Measurements from ENCODE around the gene CERT1. TPM values are rescaled to one million over a fixed set of nuclear protein-coding genes. Genes with fewer than 3 reads are reported as not detected.
"Not testable (repeated sequence)": the region's sequence is repeated elsewhere in the genome, so short reads cannot be mapped to it uniquely, and the experiment has no call there.

Gene CERT1
- total RNA-seq, 5 donors from 2014 or later (not counting 1 experiment from before 2014, with no cell fraction given) = 35.7 to 39.4 (median 38.0) TPM

- DNase-seq; H3K27me3 Mint-ChIP-seq; H3K36me3 ChIP-seq (ENCODE audit: control insufficient read depth in 2 of 2, extremely low read depth in 1 of 2, insufficient read depth in 1 of 2, low read length in 1 of 2); H3K4me1 ChIP-seq (ENCODE audit: control insufficient read depth in 1 of 2, extremely low read depth in 1 of 2, insufficient read depth in 2 of 2, low read length in 2 of 2); H3K4me3 Mint-ChIP-seq; H3K9me3 ChIP-seq; H3K27ac ChIP-seq (ENCODE audit: low read length); ATAC-seq (replicated peaks in 1 of 4); CTCF ChIA-PET; H3K4me3 ChIP-seq (ENCODE audit: control insufficient read depth in 1 of 2, extremely low read depth in 1 of 2, low read length in 1 of 2); H3K9me3 Mint-ChIP-seq; H3K27me3 ChIP-seq (replicated peaks in 1 of 2; ENCODE audit: control insufficient read depth in 2 of 2, extremely low read depth in 1 of 2, insufficient read depth in 2 of 2, low read length in 1 of 2); H3K27ac Mint-ChIP-seq: not testable (repeated sequence)
- POLR2A ChIA-PET = interaction anchor here in 1 of 2 donors (0.6 kb wide), 1 partner anchor 786 kb away, joined by 3 read pairs; no protein-coding TSS in a partner anchor
- WGBS (ENCODE audit: insufficient coverage) = 100% methylated on average over 1 of the region's 1 CpG
- peaks cover 24 to 32% (median 29%) of the 10 kb centered on the region in 3 donors for H3K4me1 Mint-ChIP-seq
- peaks cover 57% of the 10 kb centered on the region for H3K36me3 Mint-ChIP-seq
Measured at GRCh38 chr5:75498875-75499274, 12.6 kb downstream of the CERT1 start.

- Mint-ChIP-seq H3K4me3 (no peak overlapping the region), H3K27me3 (no peaks in the 10 kb centered on the region), H3K9me3 (no peaks in the 10 kb centered on the region), H3K4me1 (peaks cover 22 to 26% (median 26%) of the 10 kb centered on the region in 3 donors), H3K36me3 (peaks cover 59% of the 10 kb centered on the region), H3K27ac (no peak overlapping the region)
- peaks cover 0 to 10% of the 10 kb centered on the region in 2 donors for H3K36me3 ChIP-seq (ENCODE audit: control insufficient read depth in 2 of 2, extremely low read depth in 1 of 2, insufficient read depth in 1 of 2, low read length in 1 of 2)
- H3K4me3 ChIP-seq (ENCODE audit: control insufficient read depth in 1 of 2, extremely low read depth in 1 of 2, low read length in 1 of 2) = no peak overlapping the region
- H3K4me1 ChIP-seq (ENCODE audit: control insufficient read depth in 1 of 2, extremely low read depth in 1 of 2, insufficient read depth in 2 of 2, low read length in 2 of 2) = no peaks in the 10 kb centered on the region
- CTCF ChIA-PET = no interaction called here
- no peaks in the 10 kb centered on the region for H3K9me3 ChIP-seq
- ATAC-seq (replicated peaks in 1 of 4) (no peak), DNase-seq (no peak)
- POLR2A ChIA-PET = interaction anchor here in 1 of 2 donors (0.6 kb wide), 1 partner anchor 785 kb away, joined by 3 read pairs; no protein-coding TSS in a partner anchor
- 87% methylated on average over 4 of the region's 7 CpGs for WGBS (ENCODE audit: insufficient coverage)
- H3K27me3 ChIP-seq (replicated peaks in 1 of 2; ENCODE audit: control insufficient read depth in 2 of 2, extremely low read depth in 1 of 2, insufficient read depth in 2 of 2, low read length in 1 of 2) = no peaks in the 10 kb centered on the region
- H3K27ac ChIP-seq (ENCODE audit: low read length) = no peak overlapping the region
Measured at GRCh38 chr5:75498208-75498777, 13.1 kb downstream of the CERT1 start.

DNA sequence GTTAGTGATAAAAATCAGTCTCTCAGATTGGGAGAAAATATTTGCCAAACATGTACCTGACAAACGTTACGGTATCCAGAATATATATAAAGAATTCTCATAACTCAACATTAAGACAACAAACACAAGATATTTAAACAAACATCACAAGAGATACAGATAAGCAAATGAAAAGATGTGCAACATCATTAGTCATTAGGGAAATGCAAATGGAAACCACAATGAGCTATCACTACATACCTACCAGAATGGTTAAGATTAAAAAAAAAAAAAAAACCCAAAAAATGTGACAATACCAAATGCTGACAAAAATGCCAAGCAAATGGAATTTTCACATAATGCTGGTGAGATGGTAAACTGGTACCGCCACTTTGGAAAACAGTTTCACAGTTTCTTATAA lies 15.4 kb downstream of the CERT1 start:
- Mint-ChIP-seq H3K9me3 (no peaks in the 10 kb centered on the region), H3K4me1 (peaks cover 15 to 21% (median 15%) of the 10 kb centered on the region in 3 donors), H3K27ac (no peak overlapping the region), H3K36me3 (peaks cover 70% of the 10 kb centered on the region), H3K27me3 (no peaks in the 10 kb centered on the region), H3K4me3 (no peak overlapping the region)
- ChIA-PET CTCF (no interaction called here), POLR2A (interaction anchor here in 1 of 2 donors (0.6 kb wide), 1 partner anchor 14 kb away, joined by 4 read pairs; no protein-coding TSS in a partner anchor)
- ATAC-seq (replicated peaks in 1 of 4) = no peak
- WGBS (ENCODE audit: insufficient coverage) = no CpG with 5 or more reads among the region's 3 CpGs
- H3K36me3 ChIP-seq (ENCODE audit: control insufficient read depth in 2 of 2, extremely low read depth in 1 of 2, insufficient read depth in 1 of 2, low read length in 1 of 2) = peaks cover 0 to 10% of the 10 kb centered on the region in 2 donors
- DNase-seq = no peak
- no peaks in the 10 kb centered on the region for H3K4me1 ChIP-seq (ENCODE audit: control insufficient read depth in 1 of 2, extremely low read depth in 1 of 2, insufficient read depth in 2 of 2, low read length in 2 of 2)
- no peak overlapping the region for H3K4me3 ChIP-seq (ENCODE audit: control insufficient read depth in 1 of 2, extremely low read depth in 1 of 2, low read length in 1 of 2)
- H3K9me3 ChIP-seq = no peaks in the 10 kb centered on the region
- H3K27me3 ChIP-seq (replicated peaks in 1 of 2; ENCODE audit: control insufficient read depth in 2 of 2, extremely low read depth in 1 of 2, insufficient read depth in 2 of 2, low read length in 1 of 2) = no peaks in the 10 kb centered on the region
- no peak overlapping the region for H3K27ac ChIP-seq (ENCODE audit: low read length)

DNA sequence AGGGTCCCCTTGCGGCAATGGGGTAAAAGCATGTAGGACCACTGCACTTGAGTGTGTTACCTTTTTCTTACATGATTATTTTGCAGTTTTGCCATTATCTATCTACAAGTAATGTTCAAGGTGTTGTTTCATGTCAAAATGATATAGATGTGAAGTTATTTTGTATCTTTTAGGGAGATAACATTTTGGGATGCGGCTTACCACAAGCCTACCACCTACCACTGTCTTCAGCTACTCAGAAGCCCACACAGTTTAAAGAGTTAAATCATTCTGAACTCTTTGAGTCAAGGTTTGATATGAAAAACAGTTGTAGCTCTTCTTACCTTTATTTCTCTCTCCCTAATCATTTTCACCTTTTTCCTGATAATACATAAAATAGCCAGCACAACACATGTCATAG lies 19.8 kb downstream of the CERT1 start:
- ATAC-seq (replicated peaks in 1 of 4) = no peak
- H3K9me3 Mint-ChIP-seq = peaks cover 8 to 28% (median 16%) of the 10 kb centered on the region in 3 donors
- H3K27ac Mint-ChIP-seq = no peak overlapping the region

GRCh38 chr5:75489847-75490246 lies 21.6 kb downstream of the CERT1 start:
- H3K4me1 ChIP-seq (ENCODE audit: control insufficient read depth in 1 of 2, extremely low read depth in 1 of 2, insufficient read depth in 2 of 2, low read length in 2 of 2); H3K4me3 ChIP-seq (ENCODE audit: control insufficient read depth in 1 of 2, extremely low read depth in 1 of 2, low read length in 1 of 2); H3K36me3 ChIP-seq (ENCODE audit: control insufficient read depth in 2 of 2, extremely low read depth in 1 of 2, insufficient read depth in 1 of 2, low read length in 1 of 2); H3K27ac Mint-ChIP-seq; H3K27ac ChIP-seq (ENCODE audit: low read length); H3K9me3 ChIP-seq; H3K27me3 Mint-ChIP-seq; ATAC-seq (replicated peaks in 1 of 4); CTCF ChIA-PET; H3K27me3 ChIP-seq (replicated peaks in 1 of 2; ENCODE audit: control insufficient read depth in 2 of 2, extremely low read depth in 1 of 2, insufficient read depth in 2 of 2, low read length in 1 of 2); H3K4me3 Mint-ChIP-seq; DNase-seq: not testable (repeated sequence)
- peaks cover 15 to 44% (median 30%) of the 10 kb centered on the region in 3 donors for H3K9me3 Mint-ChIP-seq
- H3K4me1 Mint-ChIP-seq = peaks cover 20 to 38% (median 29%) of the 10 kb centered on the region in 3 donors
- peaks cover 78% of the 10 kb centered on the region for H3K36me3 Mint-ChIP-seq
- POLR2A ChIA-PET = interaction anchor here in 1 of 2 donors (0.8 kb wide), 1 partner anchor 979 kb away, joined by 3 read pairs; no protein-coding TSS in a partner anchor
- no CpG with 5 or more reads among the region's 6 CpGs for WGBS (ENCODE audit: insufficient coverage)

More for the DNA sequence above, 19.8 kb downstream of the CERT1 start:
- no CpG with 5 or more reads among the region's 2 CpGs for WGBS (ENCODE audit: insufficient coverage)
- CTCF ChIA-PET = no interaction called here
- H3K4me1 ChIP-seq (ENCODE audit: control insufficient read depth in 1 of 2, extremely low read depth in 1 of 2, insufficient read depth in 2 of 2, low read length in 2 of 2) = no peaks in the 10 kb centered on the region
- no peaks in the 10 kb centered on the region for H3K27me3 ChIP-seq (replicated peaks in 1 of 2; ENCODE audit: control insufficient read depth in 2 of 2, extremely low read depth in 1 of 2, insufficient read depth in 2 of 2, low read length in 1 of 2)
- no peak overlapping the region for H3K4me3 Mint-ChIP-seq
- peaks cover 68% of the 10 kb centered on the region for H3K36me3 Mint-ChIP-seq
- DNase-seq = no peak
- peaks cover 11 to 29% (median 20%) of the 10 kb centered on the region in 3 donors for H3K4me1 Mint-ChIP-seq
- H3K27ac ChIP-seq (ENCODE audit: low read length) = no peak overlapping the region
- POLR2A ChIA-PET = interaction anchor here in 1 of 2 donors (0.6 kb wide), 1 partner anchor 123 kb away, joined by 5 read pairs; no protein-coding TSS in a partner anchor
- H3K9me3 ChIP-seq = no peaks in the 10 kb centered on the region
- H3K36me3 ChIP-seq (ENCODE audit: control insufficient read depth in 2 of 2, extremely low read depth in 1 of 2, insufficient read depth in 1 of 2, low read length in 1 of 2) = peaks cover 0 to 3% of the 10 kb centered on the region in 2 donors
- no peak overlapping the region for H3K4me3 ChIP-seq (ENCODE audit: control insufficient read depth in 1 of 2, extremely low read depth in 1 of 2, low read length in 1 of 2)
- no peaks in the 10 kb centered on the region for H3K27me3 Mint-ChIP-seq

- ChIA-PET CTCF (no interaction called here), POLR2A (no interaction called here)
- no peak for DNase-seq
- H3K27ac Mint-ChIP-seq = no peak overlapping the region
- H3K27me3 ChIP-seq (replicated peaks in 1 of 2; ENCODE audit: control insufficient read depth in 2 of 2, extremely low read depth in 1 of 2, insufficient read depth in 2 of 2, low read length in 1 of 2) = no peaks in the 10 kb centered on the region
- H3K36me3 Mint-ChIP-seq = peaks cover 79% of the 10 kb centered on the region
- no peak for ATAC-seq (replicated peaks in 1 of 4)
- H3K9me3 Mint-ChIP-seq = peaks cover 31 to 53% (median 34%) of the 10 kb centered on the region in 3 donors
- no peak overlapping the region for H3K27ac ChIP-seq (ENCODE audit: low read length)
- no CpG with 5 or more reads among the region's 1 CpG for WGBS (ENCODE audit: insufficient coverage)
- H3K4me1 ChIP-seq (ENCODE audit: control insufficient read depth in 1 of 2, extremely low read depth in 1 of 2, insufficient read depth in 2 of 2, low read length in 2 of 2) = no peaks in the 10 kb centered on the region
- H3K4me3 Mint-ChIP-seq = no peak overlapping the region
- no peaks in the 10 kb centered on the region for H3K36me3 ChIP-seq (ENCODE audit: control insufficient read depth in 2 of 2, extremely low read depth in 1 of 2, insufficient read depth in 1 of 2, low read length in 1 of 2)
- H3K27me3 Mint-ChIP-seq = no peaks in the 10 kb centered on the region
- H3K4me1 Mint-ChIP-seq = peaks cover 47 to 62% (median 50%) of the 10 kb centered on the region in 3 donors
- peaks cover 2% of the 10 kb centered on the region for H3K9me3 ChIP-seq
- H3K4me3 ChIP-seq (ENCODE audit: control insufficient read depth in 1 of 2, extremely low read depth in 1 of 2, low read length in 1 of 2) = no peak overlapping the region
Measured at GRCh38 chr5:75484605-75485004, 26.8 kb downstream of the CERT1 start.
